GM12865 (cell line): ENCODE data around the gene KRABD2.

ENCODE experiments used
- DNase-seq: peaks from one replicate; pipeline ENCODE4 v3.0.0; 2010; ENCODE audit warnings: low read depth
- H3K4me3 ChIP-seq: 2 replicates; pipeline ENCODE4 v1.5.1; 2011; ENCODE audit warnings: mild to moderate bottlenecking, low read depth, low read length, control low read depth
- CTCF ChIP-seq: IDR thresholded peaks from 2 replicates; pipeline ENCODE4 v1.5.1; 2011; ENCODE audit warnings: low read length, control low read depth, low read depth, inconsistent platforms; ENCODE audit not compliant: insufficient read depth; ENCODE audit errors: missing control alignments

KRABD2 gene

GRCh38 chr17:8337802-8338752 lies 38.4 kb downstream of the KRABD2 start:
- no peak overlapping the region for H3K4me3 ChIP-seq
- DNase-seq: peak; percentile 37
- TF ChIP-seq CTCF: no peak

GRCh38 chr17:8333281-8333680 lies 43.2 kb downstream of the KRABD2 start:
- DNase-seq: no peak
- no peak overlapping the region for H3K4me3 ChIP-seq
- no peak for TF ChIP-seq CTCF

- TF ChIP-seq CTCF: no peak
- DNase-seq: no peak
- H3K4me3 ChIP-seq: no peak overlapping the region
Measured at GRCh38 chr17:8332688-8333087, 43.8 kb downstream of the KRABD2 start.

GRCh38 chr17:8332128-8332527 lies 44.4 kb downstream of the KRABD2 start:
- DNase-seq: no peak

DNA sequence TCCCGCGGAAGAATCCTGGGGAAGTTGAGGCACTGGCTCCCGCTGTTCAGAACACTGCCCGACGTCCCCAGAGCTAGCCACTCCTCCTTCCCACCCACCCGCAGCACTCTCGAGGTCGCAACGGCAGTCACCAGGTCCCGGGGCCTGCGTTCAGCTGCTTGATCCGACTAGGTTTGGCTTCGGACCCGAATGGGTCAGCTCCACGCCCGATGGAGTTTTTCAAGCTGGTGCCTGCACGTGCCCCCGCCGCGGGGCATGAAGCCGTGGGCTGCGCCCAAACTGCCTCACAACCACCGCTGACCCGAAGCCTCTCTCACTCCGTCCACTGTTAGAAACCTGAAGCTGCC lies 49.2 kb downstream of the KRABD2 start:
- H3K4me3 ChIP-seq: no peak overlapping the region
- no peak for TF ChIP-seq CTCF
- DNase-seq: no peak

More at GRCh38 chr17:8332128-8332527, 44.4 kb downstream of the KRABD2 start:
- no peak overlapping the region for H3K4me3 ChIP-seq
- no peak for TF ChIP-seq CTCF
